ENCODE data around the gene ACSL4. TPM values are rescaled to one million over a fixed set of nuclear protein-coding genes. Genes with fewer than 3 reads are reported as not detected.
"Not testable (repeated sequence)": the region's sequence is repeated elsewhere in the genome, so short reads cannot be mapped to it uniquely, and the experiment has no call there.

ACSL4 gene
- 2.5 TPM for total RNA-seq

DNA sequence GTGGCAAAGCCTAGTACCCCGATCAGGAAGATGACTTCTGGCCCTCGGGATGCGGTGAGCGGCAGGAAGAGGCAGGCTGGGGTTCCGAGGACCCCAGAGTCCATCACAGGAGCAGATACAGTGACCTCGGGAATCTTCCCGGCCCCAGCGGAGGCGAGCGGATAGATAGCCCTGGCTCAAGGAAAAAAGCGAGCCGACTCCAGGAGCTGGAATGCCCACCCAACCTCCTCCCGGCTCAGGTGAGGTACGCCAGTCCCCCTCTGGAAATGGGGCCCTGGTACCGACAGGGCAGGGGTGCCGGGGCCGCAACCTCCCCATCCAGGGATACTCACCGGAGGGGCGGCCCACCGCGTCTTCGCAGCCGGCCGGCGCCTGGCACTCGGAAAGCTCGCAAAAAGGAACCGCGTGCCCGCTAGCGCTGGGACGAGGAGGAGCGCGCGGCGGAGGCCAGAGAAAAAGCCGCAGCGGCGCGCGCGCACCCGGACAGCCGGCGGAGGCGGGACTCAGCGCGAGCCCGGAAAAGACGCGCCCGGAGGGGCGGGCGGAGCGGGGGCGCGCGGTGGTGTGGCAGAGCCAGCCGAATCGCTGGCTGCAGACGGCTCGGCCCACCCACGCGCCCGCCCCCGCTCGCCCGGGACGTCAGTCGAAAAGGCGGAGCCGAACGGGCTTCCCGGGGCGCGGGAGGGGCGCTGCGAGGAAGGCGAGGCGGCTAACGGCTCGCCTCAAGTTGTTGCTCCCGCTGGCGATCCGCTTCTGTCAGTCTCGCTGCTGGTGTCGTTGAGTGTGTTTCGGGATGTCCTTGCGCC is at the start of gene ACSL4:
Gene ACSL4 (minus strand): TSS at position 451 of the 806 bp plus-strand sequence. CDS start 49,894 bp downstream, outside the sequence.
- DNase-seq (ENCODE audit: low spot score) (peak; percentile 74), ATAC-seq (peak; percentile 99)

DNA sequence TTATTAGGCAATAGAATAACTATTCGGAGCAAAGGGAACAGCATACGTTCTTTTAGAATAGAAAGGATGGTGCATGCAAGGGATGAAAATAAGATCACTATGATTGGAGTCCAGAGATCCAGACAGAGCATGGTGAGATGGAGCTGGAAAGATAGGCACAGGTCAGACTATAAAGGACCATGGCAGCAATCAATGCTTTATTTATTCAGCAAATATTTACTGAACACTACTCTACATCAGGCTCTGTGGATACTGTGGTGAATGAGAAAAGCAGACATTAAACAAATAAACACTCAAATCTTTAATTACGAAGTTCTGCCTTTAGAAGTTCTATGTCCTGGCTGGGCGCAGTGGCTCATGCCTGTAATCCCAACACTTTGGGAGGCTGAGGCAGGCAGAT is 44.7 kb upstream of the ACSL4 start:
- DNase-seq (ENCODE audit: low spot score) (no peak), ATAC-seq (peak; percentile 44)

DNA sequence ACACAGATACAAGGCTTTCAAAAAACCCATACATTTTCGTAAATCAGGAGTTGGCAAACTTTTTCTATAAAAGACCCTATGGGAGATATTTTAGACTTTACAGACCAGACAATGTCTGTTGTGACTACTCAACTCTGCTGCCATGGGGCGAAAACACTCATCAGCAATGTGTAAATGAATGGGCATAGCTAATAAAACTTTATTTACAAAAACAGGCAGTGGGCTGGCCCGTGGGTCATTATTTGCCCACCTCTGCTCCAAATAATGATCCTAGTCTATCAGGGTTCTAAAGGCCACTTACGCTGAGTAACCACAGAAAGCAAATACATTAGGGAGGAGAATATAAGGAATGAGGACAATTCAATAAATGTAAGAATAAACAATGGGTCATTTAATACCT is 43.9 kb upstream of the ACSL4 start:
- ATAC-seq (no peak), DNase-seq (ENCODE audit: low spot score) (no peak)

DNA sequence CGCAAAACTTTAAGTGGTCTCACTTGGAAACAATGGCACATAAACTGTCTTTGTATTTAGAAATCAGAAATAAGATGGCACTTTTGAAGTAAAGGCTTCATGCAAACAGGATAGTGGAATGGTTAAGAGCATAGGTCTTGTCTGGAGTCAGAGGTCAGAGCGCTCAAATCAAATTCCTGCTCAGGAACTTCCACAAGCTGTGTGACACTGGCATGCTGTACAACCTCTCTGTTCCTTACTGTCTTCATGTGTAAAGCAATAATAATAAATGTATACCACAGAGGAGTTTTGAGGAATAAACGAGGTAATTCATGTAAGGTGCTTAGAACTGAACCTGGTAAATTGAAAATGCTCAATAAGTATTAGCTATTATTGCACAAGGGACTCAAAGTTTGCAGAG is 43.4 kb upstream of the ACSL4 start:
- DNase-seq (ENCODE audit: low spot score): no peak
- ATAC-seq: no peak

DNA sequence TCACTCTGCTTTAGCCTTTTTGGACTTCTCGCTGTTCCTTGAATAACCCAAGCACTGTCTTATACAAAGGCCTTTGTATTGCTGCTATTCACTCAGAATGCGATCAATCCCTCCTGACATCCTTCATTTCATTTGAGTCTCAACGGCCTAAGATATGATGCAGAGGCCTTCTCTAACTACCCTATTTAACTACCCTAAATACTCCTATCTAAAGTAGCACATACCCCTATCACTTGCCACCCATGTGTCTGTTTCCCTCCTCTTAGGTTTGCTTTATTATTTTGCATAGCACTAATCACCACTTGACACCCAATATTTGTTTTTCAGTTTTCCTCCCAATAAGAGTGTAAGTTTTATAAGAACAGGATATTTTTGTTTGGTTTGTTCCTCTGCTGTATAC is 42.3 kb upstream of the ACSL4 start:
- no peak for ATAC-seq
- DNase-seq (ENCODE audit: low spot score): no peak

DNA sequence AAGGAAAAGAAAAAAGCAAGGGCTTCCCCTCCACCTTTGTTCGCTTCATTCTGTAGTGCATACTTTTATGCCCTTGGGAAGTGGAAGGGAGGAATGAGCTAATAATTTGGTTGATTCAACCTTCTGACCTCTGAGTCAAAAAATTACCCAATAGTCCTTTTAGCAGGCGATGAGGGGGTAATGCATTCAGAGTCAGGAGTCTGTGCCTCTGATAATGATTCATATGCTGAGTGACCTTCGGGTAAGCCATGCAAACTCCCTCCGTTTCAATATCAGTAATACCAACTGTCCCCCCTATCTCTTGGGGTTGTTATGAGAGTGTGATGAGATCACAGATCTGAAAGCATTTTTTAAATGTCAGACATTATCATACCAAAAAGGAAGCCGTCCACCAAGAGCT is 41.6 kb upstream of the ACSL4 start:
- DNase-seq (ENCODE audit: low spot score): no peak
- no peak for ATAC-seq

DNA sequence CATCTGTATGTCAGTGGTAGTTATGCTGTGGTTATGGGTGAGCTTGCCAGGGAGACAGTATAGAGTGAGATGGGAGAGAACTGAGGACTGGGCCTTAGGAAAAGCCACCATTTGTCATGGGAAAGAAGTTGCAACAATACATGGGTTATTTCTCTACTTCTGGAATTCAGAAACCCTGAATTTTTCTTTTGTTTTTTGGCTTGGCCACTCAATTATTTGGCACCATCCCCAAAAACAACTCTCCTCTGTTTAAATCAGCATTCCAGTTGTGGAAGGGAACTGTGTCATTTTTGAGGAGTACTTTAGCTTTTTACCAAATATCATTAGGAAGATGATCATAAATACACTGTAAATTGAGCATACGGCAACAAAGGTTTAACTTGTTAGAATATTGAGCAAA is 41.1 kb upstream of the ACSL4 start:
- ATAC-seq (no peak), DNase-seq (ENCODE audit: low spot score) (no peak)

DNA sequence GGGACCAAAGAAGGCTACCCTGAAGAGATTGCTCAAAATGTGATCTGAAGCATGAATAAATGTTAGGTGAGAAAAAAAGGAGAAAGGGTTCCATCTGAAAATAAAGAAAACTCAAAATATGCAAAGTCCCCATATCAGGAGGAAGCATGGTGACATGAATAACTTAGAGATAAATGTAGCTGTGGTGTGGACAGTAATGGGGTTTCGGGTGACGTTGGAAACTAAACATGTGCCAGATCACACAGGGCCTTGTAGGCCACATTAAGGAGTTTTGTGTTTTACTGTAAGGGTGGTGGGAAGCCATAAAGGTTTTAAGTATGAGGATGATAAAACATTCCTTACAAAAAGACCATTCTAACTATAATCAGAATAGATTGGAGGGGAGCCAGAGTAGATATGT is 40.3 kb upstream of the ACSL4 start:
- DNase-seq (ENCODE audit: low spot score) (no peak), ATAC-seq (no peak)

DNA sequence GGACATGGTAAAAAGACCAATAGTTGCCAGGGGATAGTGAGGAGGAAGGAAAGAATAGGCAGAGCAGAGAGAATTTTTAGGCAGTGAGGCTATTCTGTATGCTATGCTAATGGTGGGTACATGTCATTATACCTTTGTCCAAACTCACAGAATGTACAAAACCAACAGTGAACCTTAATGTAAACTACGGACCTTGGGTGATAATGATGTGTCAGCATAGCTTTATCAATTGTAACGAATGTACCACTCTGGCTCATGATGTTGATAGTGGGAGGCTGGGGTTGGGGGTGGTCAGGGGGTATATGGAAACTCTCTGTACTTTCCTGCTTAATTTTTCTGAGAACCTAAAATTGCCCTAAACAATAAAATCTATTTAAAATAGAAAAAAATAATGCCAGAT is 37.7 kb upstream of the ACSL4 start:
- DNase-seq (ENCODE audit: low spot score): no peak
- no peak for ATAC-seq

DNA sequence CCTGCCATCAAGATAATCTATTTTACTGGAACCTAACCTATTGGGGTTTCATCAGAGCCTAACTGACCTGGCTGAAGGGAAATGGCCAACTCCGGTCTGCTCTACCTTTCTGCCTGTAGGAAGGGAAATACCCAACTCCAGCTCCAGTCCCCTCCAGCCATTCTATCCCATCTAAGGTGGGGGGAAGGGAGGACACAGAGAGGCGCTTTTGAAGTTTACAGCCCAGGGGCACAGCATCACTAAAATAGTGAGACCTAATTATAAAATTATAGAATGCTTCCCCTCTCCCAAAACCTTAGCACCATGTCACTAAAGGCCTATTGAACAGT is 27.8 kb upstream of the ACSL4 start:
- DNase-seq (ENCODE audit: low spot score) (no peak), ATAC-seq (no peak)

DNA sequence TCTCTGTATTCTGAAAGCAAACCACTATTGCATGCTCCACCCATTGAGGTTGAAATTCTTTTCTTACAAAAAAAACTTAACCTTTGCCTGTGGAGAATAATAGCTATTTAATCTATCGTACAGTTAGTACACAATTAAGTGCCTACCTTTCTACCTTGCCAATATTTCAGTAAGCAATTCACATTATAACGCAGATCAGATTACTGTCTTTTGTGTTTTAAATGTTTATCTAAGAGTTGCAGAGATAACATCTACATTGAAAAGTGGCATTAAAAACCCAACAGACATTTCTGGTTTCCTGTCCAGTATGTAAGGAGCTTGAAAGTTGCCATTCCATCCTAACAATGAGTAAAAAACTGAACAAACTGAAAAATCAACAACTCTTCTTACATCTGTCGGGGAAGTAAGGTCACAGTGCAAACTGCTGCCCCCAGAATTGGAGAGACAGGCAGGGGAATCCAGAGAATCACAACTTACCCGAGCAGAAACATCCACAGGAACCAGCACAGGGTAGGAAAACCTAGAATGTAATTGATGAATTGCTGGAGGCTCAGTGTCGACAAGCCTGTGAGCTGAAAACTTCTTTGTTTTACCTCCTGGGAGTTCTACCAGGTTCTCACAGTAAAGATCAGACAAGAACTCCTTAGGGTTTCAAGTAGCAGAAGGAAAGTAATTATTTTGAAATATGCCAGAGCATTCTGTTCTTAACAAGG is 27.3 kb upstream of the ACSL4 start:
- ATAC-seq: no peak
- no peak for DNase-seq (ENCODE audit: low spot score)

DNA sequence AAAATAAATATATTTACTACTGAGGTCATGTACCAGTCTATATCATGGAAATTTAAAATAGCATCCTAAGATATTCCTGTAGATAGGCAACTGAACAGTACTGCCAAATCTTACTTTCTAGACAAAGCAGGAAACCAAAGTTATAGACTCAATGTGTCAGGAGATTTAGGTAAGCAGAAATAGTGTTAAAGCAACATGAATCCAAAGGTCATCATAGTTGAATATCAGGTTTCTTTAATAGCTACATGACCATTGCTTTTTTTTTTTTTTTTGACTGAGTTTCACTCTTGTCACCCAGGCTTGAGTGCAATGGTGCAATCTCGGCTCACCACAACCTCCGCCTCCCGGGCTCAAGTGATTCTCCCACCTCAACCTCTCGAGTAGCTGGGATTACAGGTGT is 20.2 kb upstream of the ACSL4 start:
- ATAC-seq (no peak), DNase-seq (ENCODE audit: low spot score) (no peak)

DNA sequence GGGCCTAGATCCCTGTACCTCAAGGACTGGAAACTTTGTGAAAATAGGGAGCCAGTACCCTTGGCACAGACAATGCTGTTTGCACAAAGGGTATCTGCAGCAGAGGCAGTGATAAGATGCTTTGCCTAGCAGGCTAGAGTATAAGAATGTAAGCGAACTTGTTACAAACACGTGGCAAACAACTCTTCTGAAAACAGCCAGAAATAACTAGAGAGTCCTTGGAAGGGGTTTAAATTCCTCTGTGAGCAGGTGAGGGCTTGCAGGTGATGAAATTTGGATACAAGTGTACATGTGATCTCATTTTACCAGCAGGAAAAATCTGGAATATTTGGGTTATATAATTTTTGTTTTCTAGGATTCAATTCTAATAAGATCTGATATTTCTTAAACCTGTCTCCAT is 18.6 kb upstream of the ACSL4 start:
- DNase-seq (ENCODE audit: low spot score) (no peak), ATAC-seq (no peak)

DNA sequence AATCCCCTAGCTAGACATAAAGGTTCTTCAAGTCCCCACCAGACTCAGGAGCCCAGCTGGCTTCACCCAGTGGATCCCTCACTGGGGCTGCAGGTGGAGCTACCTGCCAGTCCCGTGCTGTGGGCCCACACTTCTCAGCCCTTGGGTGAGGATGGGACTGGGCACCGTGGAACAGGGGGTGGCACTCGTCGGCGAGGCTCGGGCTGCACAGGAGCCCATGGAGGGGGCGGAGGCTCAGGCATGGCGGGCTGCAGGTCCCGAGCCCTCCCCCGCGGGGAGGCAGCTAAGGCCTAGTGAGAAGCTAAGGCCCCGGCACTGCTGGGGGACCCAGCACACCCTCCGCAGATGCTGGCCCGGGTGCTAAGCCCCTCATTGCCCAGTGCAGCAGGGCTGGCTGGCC is 16.1 kb upstream of the ACSL4 start:
- no peak for ATAC-seq
- no peak for DNase-seq (ENCODE audit: low spot score)

DNA sequence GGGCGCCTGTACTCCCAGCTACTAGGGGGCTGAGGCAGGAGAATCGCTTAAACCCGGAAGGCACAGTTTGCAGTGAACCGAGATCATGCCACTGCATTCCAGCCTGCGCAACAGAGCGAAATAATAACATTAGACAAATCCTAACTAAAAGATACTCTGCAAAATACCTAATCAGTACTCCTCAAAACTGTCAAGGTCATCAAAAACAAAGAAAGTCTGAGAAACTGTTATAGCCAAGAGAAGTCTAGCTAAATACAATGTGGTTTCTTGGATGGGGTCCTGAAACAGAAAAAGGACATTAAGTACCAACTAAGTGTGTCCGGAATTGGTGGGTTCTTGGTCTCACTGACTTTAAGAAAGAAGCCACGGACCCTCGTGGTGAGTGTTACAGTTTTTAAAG is 14.6 kb upstream of the ACSL4 start:
- ATAC-seq: no peak

DNA sequence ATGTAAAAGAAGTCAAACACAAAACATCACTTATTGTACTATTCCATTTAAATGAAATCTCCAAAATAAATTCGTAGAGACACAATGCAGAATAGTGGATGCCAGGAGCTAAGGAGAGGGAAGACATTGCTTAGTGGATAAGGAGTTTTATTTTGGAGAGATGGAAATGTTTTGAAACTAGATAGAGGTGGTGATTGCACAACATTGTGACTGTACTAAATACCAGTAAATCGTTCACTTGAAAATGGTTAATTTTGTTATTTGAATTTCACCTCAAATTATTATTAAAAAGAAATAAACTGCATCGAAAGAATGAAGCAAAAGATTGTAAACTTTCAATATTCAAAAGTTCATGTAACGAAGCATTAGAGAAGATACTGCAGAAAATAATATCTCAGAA is 9.7 kb upstream of the ACSL4 start:
- DNase-seq (ENCODE audit: low spot score): no peak
- no peak for ATAC-seq

More for the DNA sequence above, 14.6 kb upstream of the ACSL4 start:
- DNase-seq (ENCODE audit: low spot score): no peak

DNA sequence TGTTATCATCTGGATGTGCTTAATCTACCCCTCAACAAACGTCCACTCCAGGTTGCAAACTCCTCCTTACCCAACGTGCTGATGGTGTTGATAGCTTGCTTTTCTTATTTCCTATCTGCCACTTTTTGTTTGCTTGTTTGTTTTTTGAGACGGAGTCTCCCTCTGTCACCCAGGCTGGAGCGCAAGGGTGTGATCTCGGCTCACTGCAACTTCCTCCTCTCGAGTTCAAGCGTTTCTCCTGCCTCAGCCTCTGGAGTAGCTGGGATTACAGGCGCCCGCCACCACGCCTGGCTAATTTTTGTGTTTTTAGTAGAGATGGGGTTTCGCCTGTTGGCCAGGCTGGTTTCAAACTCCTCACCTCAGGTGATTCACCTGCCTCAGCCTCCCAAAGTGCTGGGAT is 7.8 kb upstream of the ACSL4 start:
- not testable (repeated sequence) for ATAC-seq; DNase-seq (ENCODE audit: low spot score)

DNA sequence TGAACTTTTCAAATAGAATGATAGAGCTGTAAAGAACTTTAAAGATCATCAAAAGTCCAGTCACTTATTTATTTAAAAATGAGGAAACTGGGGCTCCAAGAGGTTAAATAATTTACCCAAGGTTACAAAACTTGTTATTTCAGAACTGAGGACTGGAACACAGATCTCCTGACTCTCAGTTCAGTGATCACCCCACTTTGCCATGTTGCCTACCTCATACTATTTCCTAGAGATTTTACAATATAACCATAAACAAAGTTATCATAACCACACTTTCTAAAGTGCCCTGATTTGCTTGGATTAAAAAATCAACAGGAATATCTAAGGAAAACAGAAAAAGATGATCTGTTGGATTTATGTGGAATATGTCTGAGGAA is 7.4 kb upstream of the ACSL4 start:
- ATAC-seq (no peak), DNase-seq (ENCODE audit: low spot score) (no peak)

DNA sequence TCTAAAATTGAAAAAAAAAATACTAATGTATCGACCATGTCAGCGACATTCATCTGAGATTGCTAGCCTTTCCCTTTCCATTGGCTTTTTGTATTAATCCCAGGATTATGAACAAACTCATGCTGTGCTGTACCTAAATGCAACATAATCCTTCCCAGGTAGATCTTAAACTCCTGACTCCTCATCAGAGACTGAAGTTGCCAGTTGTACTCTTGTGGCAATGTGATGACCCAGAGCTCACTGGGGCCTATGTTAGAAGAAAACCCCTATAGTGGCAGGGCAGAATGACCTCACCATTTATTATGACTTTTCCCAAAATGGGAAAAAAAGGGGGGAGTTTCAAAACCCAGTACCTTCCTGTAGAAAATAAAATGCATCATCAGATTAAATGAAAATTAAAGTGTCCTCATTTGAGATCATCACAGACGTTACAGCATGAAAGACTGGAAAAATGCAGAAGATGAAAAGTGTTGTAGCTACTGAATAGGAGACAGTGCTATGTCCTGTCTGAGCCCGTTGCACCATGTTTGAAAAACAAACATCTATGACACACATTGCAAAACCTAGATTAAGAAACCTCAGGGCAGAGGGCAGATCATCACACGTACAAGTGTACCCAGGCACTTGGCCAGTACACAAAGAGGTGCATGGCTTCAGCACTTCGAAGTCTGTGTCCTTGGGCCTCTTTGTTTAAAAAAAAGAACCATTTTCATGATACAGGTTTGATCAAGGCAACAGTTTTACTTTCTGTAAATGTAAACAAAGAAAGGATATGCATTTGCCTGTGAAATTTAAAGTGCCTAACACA is 6.8 kb upstream of the ACSL4 start:
- ATAC-seq (peak; percentile 93), DNase-seq (ENCODE audit: low spot score) (peak; percentile 74)

DNA sequence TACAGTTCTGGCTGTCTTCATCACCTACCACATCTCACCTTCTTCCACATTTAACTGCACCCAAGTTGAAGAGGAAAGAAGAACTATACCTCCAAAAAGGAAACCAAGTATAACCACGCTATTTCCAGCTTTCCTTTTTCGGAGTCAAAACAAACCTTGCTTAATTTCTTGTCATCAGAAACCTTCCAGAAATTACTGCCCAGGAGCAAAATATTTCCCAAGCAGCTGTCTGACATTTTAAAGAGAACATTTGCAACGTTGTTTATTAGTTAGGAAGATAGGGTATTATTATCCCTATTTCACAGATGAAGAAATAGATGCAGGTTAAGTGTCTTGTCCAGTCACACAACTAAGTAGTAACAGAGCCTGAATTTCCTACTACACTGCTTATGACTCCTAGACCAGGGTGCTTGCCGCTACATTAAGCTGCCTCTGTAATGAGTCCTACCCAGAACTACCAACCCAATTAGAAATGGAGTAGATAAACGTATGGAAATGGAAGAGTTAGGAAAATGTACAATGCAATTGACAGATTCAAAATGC is 2.2 kb upstream of the ACSL4 start:
- ATAC-seq (no peak), DNase-seq (ENCODE audit: low spot score) (no peak)

DNA sequence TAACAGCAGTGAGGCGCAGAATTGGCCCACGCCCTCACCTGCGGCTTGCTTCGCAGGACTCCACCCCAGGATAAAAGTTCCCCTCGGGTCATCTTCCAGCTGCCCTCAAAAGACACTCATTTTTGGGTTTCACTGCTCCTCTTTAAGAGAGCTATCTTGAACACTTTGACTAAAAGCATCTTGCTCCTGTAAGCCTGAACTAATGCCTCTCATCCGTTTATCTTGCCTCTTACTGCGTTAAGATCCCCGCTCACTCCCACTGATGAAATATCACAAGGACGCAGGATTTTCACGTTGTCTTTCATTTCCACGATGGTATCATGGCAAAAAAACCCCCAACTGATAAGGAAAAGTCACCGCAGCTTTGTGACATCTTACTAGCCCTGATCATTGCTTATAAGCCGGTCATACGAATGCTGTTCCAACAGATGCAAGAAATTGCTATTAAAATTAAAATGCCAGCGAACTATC is 591 bp upstream of the ACSL4 start:
- DNase-seq (ENCODE audit: low spot score): no peak
- no peak for ATAC-seq
